Left ventricle myocardium inferior (tissue), 1 donor: ENCODE data around the gene SCTR. TPM values are rescaled to one million over a fixed set of nuclear protein-coding genes. Genes with fewer than 3 reads are reported as not detected.

Experiments
- DNase-seq: peaks from one replicate; pipeline ENCODE4 v3.0.0-alpha.2; 2020
- H3K27ac ChIP-seq: fragments of 200-600 bp; replicated peaks from 2 replicates; pipeline ENCODE4 v1.8.0; 2021
- H3K27me3 ChIP-seq: fragments of 200-600 bp; 2 replicates; pipeline ENCODE4 v1.8.0; 2021; ENCODE audit warnings: low read depth
- H3K36me3 ChIP-seq: fragments of 200-600 bp; 2 replicates; pipeline ENCODE4 v1.8.0; 2021
- H3K4me1 ChIP-seq: fragments of 200-600 bp; 2 replicates; pipeline ENCODE4 v1.8.0; 2021
- H3K4me3 ChIP-seq: fragments of 200-600 bp; 2 replicates; pipeline ENCODE4 v1.8.0; 2021; ENCODE audit warnings: mild to moderate bottlenecking, moderate library complexity
- H3K9me3 ChIP-seq: fragments of 200-600 bp; replicated peaks from 2 replicates; pipeline ENCODE4 v1.8.0; 2021
- CTCF ChIP-seq: fragments of 200-600 bp; IDR thresholded peaks from 2 replicates; pipeline ENCODE4 v1.8.0; 2021; ENCODE audit warnings: antibody characterized with exemption, mild to moderate bottlenecking, borderline replicate concordance
- intact Hi-C: fragments of 100-400 bp; cut with micrococcal nuclease; formaldehyde crosslinking; loops from one replicate; pipeline ENCODE4 v1.11.0; 2022
- total RNA-seq: library from RNA; stranded (reverse); fragmentation: NEBNext Ultra II Directional; extraction: Animal tissue kit (Norgen Biotek cat#: 25700); gene quantifications from one replicate; pipeline ENCODE4 v1.2.1, GENCODE V29; 2021
- donor health status: DM: no; HTN: yes; CAD: no; lungs with severe emphysema.

Gene SCTR
- total RNA-seq, 1 donor from 2014 or later, result 1.2 TPM

GRCh38 chr2:119440501-119440870, 83.8 kb downstream of the SCTR start:
- intact Hi-C loops, result no loop called here
- no peak for TF ChIP-seq CTCF

GRCh38 chr2:119439574-119440500, 84.4 kb downstream of the SCTR start:
- intact Hi-C loops, result no loop called here
- no peaks in the 10 kb centered on the region for H3K36me3 ChIP-seq
- no peak overlapping the region for H3K4me3 ChIP-seq
- H3K27me3 ChIP-seq, result no peaks in the 10 kb centered on the region
- TF ChIP-seq CTCF, result no peak
- H3K4me1 ChIP-seq, result no peaks in the 10 kb centered on the region
- H3K9me3 ChIP-seq, result no peaks in the 10 kb centered on the region
- H3K27ac ChIP-seq, result no peak overlapping the region
- no peak for DNase-seq

More at GRCh38 chr2:119440501-119440870, 83.8 kb downstream of the SCTR start:
- Histone ChIP-seq H3K36me3 (no peaks in the 10 kb centered on the region), H3K9me3 (no peaks in the 10 kb centered on the region), H3K4me1 (no peaks in the 10 kb centered on the region), H3K27me3 (no peaks in the 10 kb centered on the region), H3K4me3 (no peak overlapping the region), H3K27ac (no peak overlapping the region)
- no peak for DNase-seq

- no peak for DNase-seq
- no peaks in the 10 kb centered on the region for H3K9me3 ChIP-seq
- intact Hi-C loops, result no loop called here
- no peaks in the 10 kb centered on the region for H3K27me3 ChIP-seq
- H3K4me1 ChIP-seq, result no peaks in the 10 kb centered on the region
- no peak overlapping the region for H3K27ac ChIP-seq
- no peak overlapping the region for H3K4me3 ChIP-seq
- H3K36me3 ChIP-seq, result no peaks in the 10 kb centered on the region
- TF ChIP-seq CTCF, result no peak
Measured at GRCh38 chr2:119438726-119439284, 85.5 kb downstream of the SCTR start.

GRCh38 chr2:119438128-119438656, 86.1 kb downstream of the SCTR start:
- H3K27ac ChIP-seq, result no peak overlapping the region
- no peak for DNase-seq
- no peaks in the 10 kb centered on the region for H3K4me1 ChIP-seq
- no peak for TF ChIP-seq CTCF
- H3K9me3 ChIP-seq, result no peaks in the 10 kb centered on the region
- H3K36me3 ChIP-seq, result no peaks in the 10 kb centered on the region
- no peaks in the 10 kb centered on the region for H3K27me3 ChIP-seq
- H3K4me3 ChIP-seq, result no peak overlapping the region
- intact Hi-C loops, result no loop called here

GRCh38 chr2:119436993-119437772, 87.1 kb downstream of the SCTR start:
- DNase-seq, result no peak
- Histone ChIP-seq H3K4me3 (no peak overlapping the region), H3K36me3 (no peaks in the 10 kb centered on the region), H3K27me3 (peaks cover 5% of the 10 kb centered on the region), H3K27ac (no peak overlapping the region), H3K4me1 (peaks cover 3% of the 10 kb centered on the region), H3K9me3 (no peaks in the 10 kb centered on the region)
- TF ChIP-seq CTCF, result no peak
- intact Hi-C loops, result no loop called here
